PFSK-1 (cell line): Measurements from ENCODE around the gene ANKMY1. TPM values are rescaled to one million over a fixed set of nuclear protein-coding genes. Genes with fewer than 3 reads are reported as not detected.

Experiments
- FOXP2 ChIP-seq: optimal IDR thresholded peaks from 2 replicates; pipeline ENCODE3; 2011; ENCODE audit warnings: borderline replicate concordance, control low read depth, inconsistent platforms; ENCODE audit not compliant: insufficient read depth; ENCODE audit errors: extremely low read length, extremely low read depth
- POLR2AphosphoS5 ChIP-seq: IDR thresholded peaks from 2 replicates; pipeline ENCODE4 v1.6.1; 2012; ENCODE audit warnings: low read depth, mild to moderate bottlenecking, control low read depth, low read length, moderate library complexity
- REST ChIP-seq, 2 experiments: IDR thresholded peaks; 2 replicates each; pipeline versions ENCODE4 v1.6.1 to v1.8.0; 2011 to 2012; ENCODE audit warnings: low read depth in 2 of 2, low read length in 2 of 2, control low read depth in 1 of 2, inconsistent platforms in 1 of 2, mild to moderate bottlenecking in 1 of 2, moderate library complexity in 1 of 2; ENCODE audit not compliant: insufficient read depth in 1 of 2
- SIN3A ChIP-seq: IDR thresholded peaks from 2 replicates; pipeline ENCODE4 v1.6.1; 2012; ENCODE audit warnings: mild to moderate bottlenecking, low read length, moderate library complexity, borderline replicate concordance; ENCODE audit not compliant: insufficient read depth
- TAF1 ChIP-seq: IDR thresholded peaks from 2 replicates; pipeline ENCODE4 v1.6.1; 2012; ENCODE audit warnings: low read length, control low read depth, borderline replicate concordance; ENCODE audit not compliant: insufficient read depth
- polyA plus RNA-seq: library from polyadenylated mRNA; unstranded; fragments of >200 nt; gene quantifications from one replicate; pipeline ENCODE4 v1.2.1, GENCODE V29; 2012; ENCODE audit warnings: low read depth, missing spikeins; ENCODE audit not compliant: insufficient read length

Gene ANKMY1
- 30.3 TPM for polyA plus RNA-seq

DNA sequence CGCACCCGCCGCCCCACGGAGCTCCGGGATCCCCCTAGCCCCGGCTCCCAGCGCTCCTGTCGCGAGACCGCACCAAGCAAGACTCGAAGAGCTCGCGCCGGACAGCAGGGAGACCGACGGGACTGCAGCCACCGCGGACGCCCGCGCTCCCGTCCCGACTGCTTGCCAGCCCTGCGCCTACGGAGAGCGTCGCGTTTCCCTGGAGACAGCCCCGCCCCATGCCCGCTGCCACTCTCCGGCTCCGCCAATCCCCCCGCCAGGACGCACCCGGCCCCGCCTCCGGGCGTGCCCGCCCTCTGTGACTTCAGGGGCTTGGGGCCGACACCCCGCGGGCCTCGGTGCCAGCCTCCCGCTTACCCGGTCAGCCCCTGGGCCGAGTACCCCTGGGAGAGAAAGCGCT, at the start of gene ANKMY1:
TSS of gene ANKMY1 (minus strand) at position 181 of the 400 bp plus-strand sequence. CDS start 653 bp downstream, outside the sequence.
- no peak for TF ChIP-seq REST (IDR thresholded peaks at IDR 0.05; ENCODE audit: insufficient read depth in 1 of 2, low read depth in 2 of 2, low read length in 2 of 2)
- no peak for TF ChIP-seq SIN3A
- TF ChIP-seq POLR2AphosphoS5 = no peak
- TF ChIP-seq FOXP2 = no peak
- no peak for TF ChIP-seq TAF1

DNA sequence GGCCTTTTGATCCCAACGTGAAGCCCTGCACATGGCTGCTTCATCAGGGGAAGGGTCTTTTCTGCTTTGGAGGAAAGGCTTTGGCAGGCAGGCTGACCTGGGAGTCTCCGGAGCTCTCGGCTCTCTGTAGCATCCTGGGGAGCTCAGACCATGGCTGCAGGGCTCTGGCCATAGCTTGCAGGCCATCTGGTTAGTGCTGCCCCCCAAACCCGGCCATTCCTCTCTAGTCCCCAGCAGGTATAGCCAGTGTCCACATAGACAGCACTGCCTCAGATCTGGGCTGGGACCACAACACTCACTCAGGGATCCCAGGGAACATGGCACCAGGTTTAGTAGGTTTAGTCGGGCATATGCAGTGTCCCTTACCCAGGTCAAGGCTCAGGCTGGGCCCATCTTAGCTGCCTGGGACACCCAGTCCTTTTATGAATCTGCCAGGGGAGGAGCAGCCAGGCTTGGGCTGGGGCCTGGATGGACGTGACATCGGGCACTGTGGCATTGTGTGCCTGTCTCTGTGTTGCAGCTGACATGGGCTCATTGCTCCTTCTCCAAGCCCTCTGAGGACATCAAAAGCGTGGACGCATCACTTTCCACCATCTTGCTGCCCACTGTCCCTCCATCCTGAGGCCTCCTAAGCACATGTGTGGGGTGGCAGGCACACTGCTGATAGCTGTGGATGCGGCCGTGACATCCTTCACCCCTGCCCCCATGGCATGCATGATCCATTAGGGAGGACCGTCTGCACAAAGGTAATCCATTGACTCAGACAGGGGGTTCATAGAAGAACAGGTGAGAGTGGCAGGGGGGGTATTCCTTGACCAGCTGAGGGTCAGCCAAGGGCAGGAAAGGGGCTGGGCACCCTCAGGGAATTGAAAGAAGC, 48.3 kb upstream of the ANKMY1 start:
- no peak for TF ChIP-seq SIN3A
- no peak for TF ChIP-seq REST (IDR thresholded peaks at IDR 0.05; ENCODE audit: insufficient read depth in 1 of 2, low read depth in 2 of 2, low read length in 2 of 2)
- no peak for TF ChIP-seq POLR2AphosphoS5
- TF ChIP-seq FOXP2 = no peak
- TF ChIP-seq TAF1 = no peak

DNA sequence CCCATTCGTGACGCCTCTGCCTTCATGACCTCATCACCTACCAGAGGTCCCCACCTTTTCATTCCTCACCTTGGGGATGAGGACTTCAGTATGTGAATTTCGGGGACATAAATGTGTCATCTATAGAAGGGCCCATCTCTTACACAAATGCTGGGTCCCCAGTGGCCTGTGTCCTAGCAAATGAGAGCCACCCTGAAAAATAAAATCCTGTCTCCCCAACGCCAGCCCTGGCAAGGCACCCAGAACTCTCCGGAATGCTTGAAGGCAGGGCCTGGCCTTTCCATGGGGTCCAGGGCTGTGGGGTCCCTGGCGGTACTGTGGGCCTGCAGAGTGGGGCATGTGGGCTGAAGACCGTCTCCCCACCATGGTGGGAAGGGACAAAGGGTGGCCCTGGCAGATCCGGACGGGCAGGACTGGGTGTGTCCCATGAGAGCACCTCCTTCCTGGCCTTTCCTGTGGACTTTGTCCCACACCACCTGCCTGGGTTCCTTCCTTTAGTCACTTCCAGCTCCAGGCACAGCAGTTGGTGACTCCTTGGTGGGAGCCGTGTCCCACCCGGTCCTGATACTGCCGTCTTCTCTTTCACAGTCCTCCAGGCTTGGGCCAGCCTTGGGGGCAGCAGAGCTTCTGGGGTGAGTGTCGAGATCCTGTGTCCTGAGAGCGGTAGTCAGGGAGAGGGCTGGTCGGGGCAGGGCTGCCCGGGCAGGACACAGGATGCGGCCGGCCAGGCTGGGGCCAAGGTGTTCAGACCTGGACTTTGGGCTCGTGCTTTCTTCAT, 47.3 kb upstream of the ANKMY1 start:
- TF ChIP-seq SIN3A = no peak
- no peak for TF ChIP-seq POLR2AphosphoS5
- TF ChIP-seq REST (IDR thresholded peaks at IDR 0.05; ENCODE audit: insufficient read depth in 1 of 2, low read depth in 2 of 2, low read length in 2 of 2) = no peak
- TF ChIP-seq TAF1 = no peak
- no peak for TF ChIP-seq FOXP2

GRCh38 chr2:240604291-240604938, 46.6 kb upstream of the ANKMY1 start:
- peak; percentile 77 for TF ChIP-seq FOXP2
- peak; percentile 83 to 90 for TF ChIP-seq REST (IDR thresholded peaks at IDR 0.05; ENCODE audit: insufficient read depth in 1 of 2, low read depth in 2 of 2, low read length in 2 of 2)
- TF ChIP-seq SIN3A = no peak
- TF ChIP-seq POLR2AphosphoS5 = peak; percentile 49; the same call in 1 of the 2 replicates
- TF ChIP-seq TAF1 = no peak
